ENCODE results near the gene ATP6V0C.
A peak's percentile ranks its signal among the peaks of the same experiment; 100 is the strongest.

The ATP6V0C gene

GRCh38 chr16:2508722-2509400 lies 4.9 kb upstream of the ATP6V0C start:
- Histone ChIP-seq H3K9ac (ENCODE audit: low read depth, low read length) (no peak overlapping the region), H3K9me3 (ENCODE audit: control insufficient read depth, insufficient read depth, low read length) (no peaks in the 10 kb centered on the region), H3K27me3 (ENCODE audit: control insufficient read depth, insufficient read depth, low read length) (no peaks in the 10 kb centered on the region), H3K4me1 (ENCODE audit: control insufficient read depth, insufficient read depth, low read length) (peaks cover 6% of the 10 kb centered on the region), H3K36me3 (ENCODE audit: control insufficient read depth, insufficient read depth, low read length) (no peaks in the 10 kb centered on the region), H3K4me3 (ENCODE audit: low read depth, low read length) (no peak overlapping the region)

- Histone ChIP-seq H3K9me3 (ENCODE audit: control insufficient read depth, insufficient read depth, low read length) (no peaks in the 10 kb centered on the region), H3K4me3 (ENCODE audit: low read depth, low read length) (no peak overlapping the region), H3K9ac (ENCODE audit: low read depth, low read length) (no peak overlapping the region), H3K27me3 (ENCODE audit: control insufficient read depth, insufficient read depth, low read length) (no peaks in the 10 kb centered on the region), H3K36me3 (ENCODE audit: control insufficient read depth, insufficient read depth, low read length) (no peaks in the 10 kb centered on the region), H3K4me1 (ENCODE audit: control insufficient read depth, insufficient read depth, low read length) (peaks cover 7% of the 10 kb centered on the region)
Observed at GRCh38 chr16:2511128-2511800, 2.5 kb upstream of the ATP6V0C start.

GRCh38 chr16:2511996-2512734 lies 1.6 kb upstream of the ATP6V0C start:
- H3K9me3 ChIP-seq (ENCODE audit: control insufficient read depth, insufficient read depth, low read length): no peaks in the 10 kb centered on the region
- H3K36me3 ChIP-seq (ENCODE audit: control insufficient read depth, insufficient read depth, low read length): no peaks in the 10 kb centered on the region
- H3K4me1 ChIP-seq (ENCODE audit: control insufficient read depth, insufficient read depth, low read length): peaks cover 8% of the 10 kb centered on the region
- no peak overlapping the region for H3K9ac ChIP-seq (ENCODE audit: low read depth, low read length)
- no peaks in the 10 kb centered on the region for H3K27me3 ChIP-seq (ENCODE audit: control insufficient read depth, insufficient read depth, low read length)
- H3K4me3 ChIP-seq (ENCODE audit: low read depth, low read length): no peak overlapping the region

- Histone ChIP-seq H3K4me1 (ENCODE audit: control insufficient read depth, insufficient read depth, low read length) (peaks cover 8% of the 10 kb centered on the region), H3K27me3 (ENCODE audit: control insufficient read depth, insufficient read depth, low read length) (no peaks in the 10 kb centered on the region), H3K36me3 (ENCODE audit: control insufficient read depth, insufficient read depth, low read length) (no peaks in the 10 kb centered on the region), H3K9me3 (ENCODE audit: control insufficient read depth, insufficient read depth, low read length) (no peaks in the 10 kb centered on the region), H3K4me3 (ENCODE audit: low read depth, low read length) (peak overlapping the region; percentile 71), H3K9ac (ENCODE audit: low read depth, low read length) (peak overlapping the region; percentile 81)
Observed at GRCh38 chr16:2512735-2513404, 882 bp upstream of the ATP6V0C start.

GRCh38 chr16:2514333-2515179 lies 804 bp downstream of the ATP6V0C start:
- Histone ChIP-seq H3K9me3 (ENCODE audit: control insufficient read depth, insufficient read depth, low read length) (no peaks in the 10 kb centered on the region), H3K4me1 (ENCODE audit: control insufficient read depth, insufficient read depth, low read length) (peaks cover 8% of the 10 kb centered on the region), H3K4me3 (ENCODE audit: low read depth, low read length) (peak overlapping the region; percentile 84), H3K27me3 (ENCODE audit: control insufficient read depth, insufficient read depth, low read length) (no peaks in the 10 kb centered on the region), H3K36me3 (ENCODE audit: control insufficient read depth, insufficient read depth, low read length) (no peaks in the 10 kb centered on the region), H3K9ac (ENCODE audit: low read depth, low read length) (peak overlapping the region; percentile 87)

GRCh38 chr16:2515180-2515851 lies 1.6 kb downstream of the ATP6V0C start:
- Histone ChIP-seq H3K4me3 (ENCODE audit: low read depth, low read length) (peak overlapping the region; percentile 84), H3K9ac (ENCODE audit: low read depth, low read length) (peak overlapping the region; percentile 87), H3K4me1 (ENCODE audit: control insufficient read depth, insufficient read depth, low read length) (peaks cover 8% of the 10 kb centered on the region), H3K36me3 (ENCODE audit: control insufficient read depth, insufficient read depth, low read length) (no peaks in the 10 kb centered on the region), H3K27me3 (ENCODE audit: control insufficient read depth, insufficient read depth, low read length) (no peaks in the 10 kb centered on the region), H3K9me3 (ENCODE audit: control insufficient read depth, insufficient read depth, low read length) (no peaks in the 10 kb centered on the region)

GRCh38 chr16:2516391-2517240 lies 2.9 kb downstream of the ATP6V0C start:
- Histone ChIP-seq H3K27me3 (ENCODE audit: control insufficient read depth, insufficient read depth, low read length) (no peaks in the 10 kb centered on the region), H3K9ac (ENCODE audit: low read depth, low read length) (no peak overlapping the region), H3K9me3 (ENCODE audit: control insufficient read depth, insufficient read depth, low read length) (no peaks in the 10 kb centered on the region), H3K36me3 (ENCODE audit: control insufficient read depth, insufficient read depth, low read length) (no peaks in the 10 kb centered on the region), H3K4me3 (ENCODE audit: low read depth, low read length) (no peak overlapping the region), H3K4me1 (ENCODE audit: control insufficient read depth, insufficient read depth, low read length) (peaks cover 8% of the 10 kb centered on the region)

- H3K9me3 ChIP-seq (ENCODE audit: control insufficient read depth, insufficient read depth, low read length): no peaks in the 10 kb centered on the region
- H3K27me3 ChIP-seq (ENCODE audit: control insufficient read depth, insufficient read depth, low read length): no peaks in the 10 kb centered on the region
- H3K36me3 ChIP-seq (ENCODE audit: control insufficient read depth, insufficient read depth, low read length): no peaks in the 10 kb centered on the region
- no peak overlapping the region for H3K4me3 ChIP-seq (ENCODE audit: low read depth, low read length)
- H3K4me1 ChIP-seq (ENCODE audit: control insufficient read depth, insufficient read depth, low read length): peaks cover 3% of the 10 kb centered on the region
- H3K9ac ChIP-seq (ENCODE audit: low read depth, low read length): no peak overlapping the region
Observed at GRCh38 chr16:2517954-2518605, 4.3 kb downstream of the ATP6V0C start.

GRCh38 chr16:2518823-2519710 lies 5.3 kb downstream of the ATP6V0C start:
- H3K4me1 ChIP-seq (ENCODE audit: control insufficient read depth, insufficient read depth, low read length): peaks cover 2% of the 10 kb centered on the region
- H3K4me3 ChIP-seq (ENCODE audit: low read depth, low read length): no peak overlapping the region
- peaks cover 8% of the 10 kb centered on the region for H3K36me3 ChIP-seq (ENCODE audit: control insufficient read depth, insufficient read depth, low read length)
- H3K9ac ChIP-seq (ENCODE audit: low read depth, low read length): no peak overlapping the region
- no peaks in the 10 kb centered on the region for H3K27me3 ChIP-seq (ENCODE audit: control insufficient read depth, insufficient read depth, low read length)
- H3K9me3 ChIP-seq (ENCODE audit: control insufficient read depth, insufficient read depth, low read length): no peaks in the 10 kb centered on the region

All from iPS-15b (cell line).